OCI-LY1 (cell line): ENCODE results near the gene ITGA7.

Experiments
- H2AFZ ChIP-seq: fragments of 200-600 bp; sonication (generic), shearing (Covaris generic); 2 replicates; pipeline ENCODE4 v1.6.0; 2014; ENCODE audit warnings: antibody characterized with exemption, mild to moderate bottlenecking, low read length
- H3F3A ChIP-seq: fragments of 200-600 bp; sonication (generic), shearing (Covaris generic); 2 replicates; pipeline ENCODE4 v1.6.0; 2014; ENCODE audit warnings: mild to moderate bottlenecking, antibody characterized with exemption, low read length, moderate library complexity; ENCODE audit not compliant: insufficient read depth
- H3K27ac ChIP-seq: fragments of 200-600 bp; sonication (generic); 2 replicates; pipeline ENCODE4 v1.5.1; 2014; ENCODE audit warnings: low read length, mixed run types, mild to moderate bottlenecking, low read depth; ENCODE audit not compliant: poor library complexity, severe bottlenecking
- H3K27me3 ChIP-seq: fragments of 200-600 bp; sonication (generic); 2 replicates; pipeline ENCODE4 v1.6.0; 2014; ENCODE audit warnings: antibody characterized with exemption, mild to moderate bottlenecking, low read length, moderate library complexity; ENCODE audit not compliant: insufficient read depth
- H3K36me3 ChIP-seq: fragments of 200-600 bp; sonication (generic); 2 replicates; pipeline ENCODE4 v1.6.1; 2014; ENCODE audit warnings: mild to moderate bottlenecking, antibody characterized with exemption, low read length, moderate library complexity, mixed read lengths; ENCODE audit not compliant: insufficient read depth
- H3K4me1 ChIP-seq: fragments of 200-600 bp; sonication (generic); 2 replicates; pipeline ENCODE4 v1.5.1; 2014; ENCODE audit warnings: mild to moderate bottlenecking, low read length, moderate library complexity; ENCODE audit not compliant: insufficient read depth, severe bottlenecking
- H3K4me2 ChIP-seq: fragments of 200-600 bp; sonication (generic), shearing (Covaris generic); 2 replicates; pipeline ENCODE4 v1.6.1; 2014; ENCODE audit warnings: low read length
- H3K4me3 ChIP-seq: fragments of 200-600 bp; sonication (generic); 2 replicates; pipeline ENCODE4 v1.5.1; 2014; ENCODE audit warnings: low read length, low read depth, mild to moderate bottlenecking, mixed read lengths; ENCODE audit not compliant: poor library complexity, severe bottlenecking
- H3K79me2 ChIP-seq: fragments of 200-600 bp; shearing (Covaris generic); 2 replicates; pipeline ENCODE4 v1.6.1; 2016; ENCODE audit warnings: mixed run types, low read length, mixed read lengths; ENCODE audit not compliant: insufficient read depth
- H3K9ac ChIP-seq: fragments of 200-600 bp; sonication (generic), shearing (Covaris generic); 2 replicates; pipeline ENCODE4 v1.6.1; 2014; ENCODE audit warnings: mild to moderate bottlenecking, low read length, mixed read lengths
- H3K9me2 ChIP-seq: fragments of 200-600 bp; sonication (generic), shearing (Covaris generic); 2 replicates; pipeline ENCODE4 v1.6.1; 2014; ENCODE audit warnings: low read depth, mild to moderate bottlenecking, low read length, mixed read lengths
- H3K9me3 ChIP-seq: fragments of 200-600 bp; shearing (Covaris generic); 2 replicates; pipeline ENCODE4 v1.6.1; 2014; ENCODE audit warnings: low read length, mixed read lengths
- H4K20me1 ChIP-seq: fragments of 200-600 bp; sonication (generic), shearing (Covaris generic); 2 replicates; pipeline ENCODE4 v1.6.0; 2016; ENCODE audit warnings: mild to moderate bottlenecking, low read length; ENCODE audit not compliant: insufficient read depth
- EZH2 ChIP-seq: fragments of 200-600 bp; sonication (generic), shearing (Covaris generic); IDR thresholded peaks from 2 replicates; pipeline ENCODE4 v1.8.0; 2017; ENCODE audit warnings: borderline replicate concordance, mixed run types, mild to moderate bottlenecking, antibody characterized with exemption, low read length, moderate library complexity, mixed read lengths
- TF ChIP-seq, protein P1 (sequence below): fragments of 200-600 bp; sonication (generic), shearing (Covaris generic); IDR thresholded peaks from 2 replicates; pipeline ENCODE4 v1.5.1; 2017; ENCODE audit warnings: mild to moderate bottlenecking, antibody characterized with exemption, low read length, moderate library complexity, mixed read lengths

ITGA7 gene

DNA sequence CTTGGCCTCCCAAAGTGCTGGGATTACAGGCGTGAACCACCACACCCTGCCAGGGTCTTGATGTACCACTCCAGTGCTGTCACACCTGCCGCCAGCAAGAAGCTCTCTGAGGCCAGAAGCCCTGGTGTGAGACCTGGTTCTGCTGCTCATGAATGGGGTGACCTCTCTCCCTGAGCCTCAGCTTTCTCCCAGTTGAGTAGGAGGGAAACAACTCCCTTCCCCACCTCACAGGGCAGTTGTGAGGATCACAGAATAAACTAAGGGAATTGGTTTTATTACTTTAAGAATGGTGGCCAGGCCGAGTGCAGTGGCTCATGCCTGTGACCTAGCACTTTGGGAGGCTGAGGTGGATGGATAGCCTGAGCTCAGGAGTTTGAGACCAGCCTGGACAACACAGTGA lies 26.9 kb upstream of the ITGA7 start:
- Histone ChIP-seq H3K4me2 (no peak overlapping the region), H3K79me2 (no peaks in the 10 kb centered on the region), H3K4me1 (peaks cover 24% of the 10 kb centered on the region)

DNA sequence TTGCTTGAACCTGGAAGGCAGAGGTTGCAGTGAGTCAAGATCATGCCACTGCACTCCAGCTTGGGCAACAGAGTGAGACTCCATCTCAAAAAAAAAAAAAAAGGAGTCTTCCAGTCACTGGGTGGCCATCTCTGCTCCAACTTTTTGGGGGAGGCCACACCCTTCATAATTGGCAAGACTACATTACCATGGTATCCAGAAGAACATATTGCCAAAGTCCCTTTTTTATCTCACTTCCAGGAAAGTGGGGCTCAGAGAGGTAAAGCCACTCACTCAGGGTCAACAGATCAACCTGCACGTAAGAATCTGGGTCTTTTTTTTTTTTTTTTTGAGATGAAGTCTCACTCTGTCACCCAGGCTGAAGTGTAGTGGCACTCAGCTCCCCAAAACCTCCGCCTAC lies 26.2 kb upstream of the ITGA7 start:
- Histone ChIP-seq H3K79me2 (no peaks in the 10 kb centered on the region), H3K9ac (no peak overlapping the region), H2AFZ (no peak overlapping the region), H3K4me2 (no peak overlapping the region), H3K9me3 (no peaks in the 10 kb centered on the region), H3F3A (no peaks in the 10 kb centered on the region), H3K4me1 (peaks cover 30% of the 10 kb centered on the region), H3K27me3 (no peaks in the 10 kb centered on the region), H3K4me3 (no peak overlapping the region), H3K27ac (no peak overlapping the region), H3K36me3 (no peaks in the 10 kb centered on the region), H3K9me2 (no peaks in the 10 kb centered on the region), H4K20me1 (no peaks in the 10 kb centered on the region)
- TF ChIP-seq, protein P1, sequence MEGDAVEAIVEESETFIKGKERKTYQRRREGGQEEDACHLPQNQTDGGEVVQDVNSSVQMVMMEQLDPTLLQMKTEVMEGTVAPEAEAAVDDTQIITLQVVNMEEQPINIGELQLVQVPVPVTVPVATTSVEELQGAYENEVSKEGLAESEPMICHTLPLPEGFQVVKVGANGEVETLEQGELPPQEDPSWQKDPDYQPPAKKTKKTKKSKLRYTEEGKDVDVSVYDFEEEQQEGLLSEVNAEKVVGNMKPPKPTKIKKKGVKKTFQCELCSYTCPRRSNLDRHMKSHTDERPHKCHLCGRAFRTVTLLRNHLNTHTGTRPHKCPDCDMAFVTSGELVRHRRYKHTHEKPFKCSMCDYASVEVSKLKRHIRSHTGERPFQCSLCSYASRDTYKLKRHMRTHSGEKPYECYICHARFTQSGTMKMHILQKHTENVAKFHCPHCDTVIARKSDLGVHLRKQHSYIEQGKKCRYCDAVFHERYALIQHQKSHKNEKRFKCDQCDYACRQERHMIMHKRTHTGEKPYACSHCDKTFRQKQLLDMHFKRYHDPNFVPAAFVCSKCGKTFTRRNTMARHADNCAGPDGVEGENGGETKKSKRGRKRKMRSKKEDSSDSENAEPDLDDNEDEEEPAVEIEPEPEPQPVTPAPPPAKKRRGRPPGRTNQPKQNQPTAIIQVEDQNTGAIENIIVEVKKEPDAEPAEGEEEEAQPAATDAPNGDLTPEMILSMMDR: no peak
- TF ChIP-seq EZH2: no peak

More for the DNA sequence above, 26.9 kb upstream of the ITGA7 start:
- no peaks in the 10 kb centered on the region for H3K27me3 ChIP-seq
- H3K9me3 ChIP-seq: no peaks in the 10 kb centered on the region
- no peak overlapping the region for H3K4me3 ChIP-seq
- H3F3A ChIP-seq: no peaks in the 10 kb centered on the region
- no peak overlapping the region for H3K9ac ChIP-seq
- H3K9me2 ChIP-seq: no peaks in the 10 kb centered on the region
- no peak overlapping the region for H2AFZ ChIP-seq
- H3K27ac ChIP-seq: no peak overlapping the region
- no peaks in the 10 kb centered on the region for H4K20me1 ChIP-seq
- TF ChIP-seq EZH2: no peak
- TF ChIP-seq, protein P1: no peak
- H3K36me3 ChIP-seq: no peaks in the 10 kb centered on the region

DNA sequence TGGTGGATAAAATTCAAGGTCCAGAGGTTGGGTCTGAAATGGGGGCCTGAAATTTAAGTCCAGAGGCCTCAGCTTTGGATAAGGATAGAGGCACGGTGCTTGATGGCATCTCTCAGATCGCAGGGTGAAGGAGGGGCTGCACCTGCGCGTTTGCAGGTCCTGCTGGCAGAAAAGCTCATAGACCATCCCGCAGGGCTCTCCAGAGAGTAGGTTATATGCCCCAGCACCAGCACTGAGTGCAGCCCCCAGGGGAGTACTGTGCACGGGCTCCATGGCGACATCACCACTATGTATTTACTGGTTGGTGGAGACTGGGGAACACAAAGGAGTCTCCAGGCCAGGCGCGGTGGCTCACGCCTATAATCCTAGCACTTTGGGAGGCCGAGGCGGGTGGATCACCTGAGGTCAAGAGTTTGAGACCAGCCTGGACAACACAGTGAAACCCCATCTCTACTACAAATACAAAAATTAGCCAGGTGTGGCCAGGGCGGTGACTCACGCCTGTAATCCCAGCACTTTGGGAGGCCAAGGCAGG lies 25.4 kb upstream of the ITGA7 start:
- H3K27ac ChIP-seq: no peak overlapping the region
- H2AFZ ChIP-seq: no peak overlapping the region
- no peaks in the 10 kb centered on the region for H3K79me2 ChIP-seq
- no peaks in the 10 kb centered on the region for H3K36me3 ChIP-seq
- H3K4me2 ChIP-seq: no peak overlapping the region
- TF ChIP-seq, protein P1: no peak
- TF ChIP-seq EZH2: no peak
- H3K4me1 ChIP-seq: peaks cover 25% of the 10 kb centered on the region
- no peaks in the 10 kb centered on the region for H3K9me2 ChIP-seq
- H4K20me1 ChIP-seq: no peaks in the 10 kb centered on the region
- no peak overlapping the region for H3K4me3 ChIP-seq
- no peak overlapping the region for H3K9ac ChIP-seq
- no peaks in the 10 kb centered on the region for H3K9me3 ChIP-seq
- H3F3A ChIP-seq: no peaks in the 10 kb centered on the region
- H3K27me3 ChIP-seq: no peaks in the 10 kb centered on the region
